K562 (cell line): ENCODE data around the gene CXXC1. TPM values are rescaled to one million over a fixed set of nuclear protein-coding genes. Genes with fewer than 3 reads are reported as not detected.

Experiments used
- ATAC-seq: fragments of 200-7000 bp; cut with Tn5 transposase; 3 replicates; pipeline ENCODE4 v1.9.1; 2020; ENCODE audit warnings: moderate library complexity
- BruUV-seq: library from RNA; stranded (reverse); fragments of 400-500 nt; replicated peaks from 2 replicates; lab custom pipeline; 2021; lab: Mats Ljungman, UMichigan
- CTCF ChIA-PET: fragments of 300-600 bp; formaldehyde crosslinking; extraction: SDS; loops from one replicate; lab custom pipeline; 2021; ENCODE audit warnings: low intra/inter-chr PET ratio; lab: Yijun Ruan, JAX
- POLR2A ChIA-PET: fragments of 300-600, 350-650 bp; sonication (Branson Sonifier 250); formaldehyde crosslinking; extraction: SDS; loops from one replicate; lab custom pipeline; 2021; ENCODE audit warnings: antibody characterized with exemption, inconsistent platforms; lab: Yijun Ruan, JAX
- DNase-seq, 4 experiments: peaks; one replicate each; pipeline versions ENCODE4 v3.0.0 to v3.0.0-alpha.2; 2011 to 2018; ENCODE audit warnings: low spot score in 3 of 4, mixed read lengths in 3 of 4; ENCODE audit errors: extremely low read depth in 1 of 4
- FAIRE-seq: peaks from 2 replicates; lab custom pipeline; 2011; peaks lifted over from hg19 to GRCh38; lab: Jason Lieb, UNC
- H2AFZ ChIP-seq: 2 replicates; pipeline ENCODE4 v1.6.0; 2011; ENCODE audit warnings: low read depth, low read length, control low read depth, inconsistent platforms
- H3K27ac ChIP-seq: fragments of 200-600 bp; 3 replicates; pipeline ENCODE4 v1.8.0; 2011; ENCODE audit warnings: low read depth, mild to moderate bottlenecking, control low read depth, inconsistent platforms, low read length, moderate library complexity, mixed read lengths; ENCODE audit errors: extremely low read depth
- H3K27me3 ChIP-seq, 2 experiments: fragments of 300-600 bp in 1 of 2; 2 replicates in 1 of 2; 3 replicates in 1 of 2; pipeline versions ENCODE4 v1.6.0 to v1.8.0; 2011; ENCODE audit warnings: inconsistent platforms in 2 of 2, low read length in 2 of 2, mild to moderate bottlenecking in 1 of 2, mixed read lengths in 1 of 2, moderate library complexity in 1 of 2; ENCODE audit not compliant: control insufficient read depth in 2 of 2, insufficient read depth in 2 of 2
- H3K36me3 ChIP-seq: fragments of 300-600 bp; 3 replicates; pipeline ENCODE4 v1.8.0; 2011; ENCODE audit warnings: mild to moderate bottlenecking, low read length, inconsistent platforms; ENCODE audit not compliant: control insufficient read depth, insufficient read depth
- H3K4me1 ChIP-seq, 2 experiments: fragments of 200-600 bp in 1 of 2; replicated peaks in 1 of 2; 2 replicates in 1 of 2; 3 replicates in 1 of 2; pipeline versions ENCODE4 v1.5.1 to v1.8.0; 2011; ENCODE audit warnings: inconsistent platforms in 2 of 2, low read length in 2 of 2, mild to moderate bottlenecking in 1 of 2, mixed read lengths in 1 of 2, moderate library complexity in 1 of 2; ENCODE audit not compliant: control insufficient read depth in 2 of 2, insufficient read depth in 2 of 2
- H3K4me2 ChIP-seq: 2 replicates; pipeline ENCODE4 v1.6.1; 2011; ENCODE audit warnings: low read length, control low read depth, inconsistent platforms, mixed read lengths; ENCODE audit not compliant: insufficient read depth
- H3K4me3 ChIP-seq: fragments of 200-600 bp; sonication (generic), shearing (Covaris generic); 2 replicates; pipeline ENCODE4 v1.5.1; 2016; ENCODE audit warnings: control low read depth, inconsistent platforms
- H3K79me2 ChIP-seq: fragments of 200-600 bp; 3 replicates; pipeline ENCODE4 v1.8.0; 2011; ENCODE audit warnings: low read length, inconsistent platforms; ENCODE audit not compliant: control insufficient read depth, insufficient read depth
- H3K9ac ChIP-seq, 2 experiments: 2 replicates each; pipeline versions ENCODE4 v1.6.0 to v1.6.1; 2011; ENCODE audit warnings: low read depth in 2 of 2, low read length in 2 of 2, control low read depth in 1 of 2, inconsistent platforms in 1 of 2, mild to moderate bottlenecking in 1 of 2, mixed read lengths in 1 of 2; ENCODE audit not compliant: insufficient read depth in 1 of 2
- H3K9me1 ChIP-seq: one replicate; pipeline ENCODE4 v1.6.0; 2011; ENCODE audit warnings: inconsistent platforms, mild to moderate bottlenecking, low read length, moderate library complexity; ENCODE audit not compliant: control insufficient read depth, insufficient read depth
- H3K9me3 ChIP-seq: replicated peaks from 2 replicates; pipeline ENCODE4 v1.5.1; 2011; ENCODE audit warnings: low read depth, low read length, inconsistent platforms; ENCODE audit not compliant: control insufficient read depth, insufficient read depth
- H4K20me1 ChIP-seq: replicated peaks from 2 replicates; pipeline ENCODE4 v1.6.1; 2011; ENCODE audit warnings: low read length, inconsistent platforms, mixed read lengths; ENCODE audit not compliant: control insufficient read depth, insufficient read depth
- CLOCK ChIP-seq: fragments of 250-450 bp; sonication (Bioruptor Pico); IDR thresholded peaks from 2 replicates; pipeline ENCODE4 v1.4.0; 2020; ENCODE audit warnings: mild to moderate bottlenecking, moderate library complexity, borderline replicate concordance
- DDX20 ChIP-seq: fragments of 450-650 bp; IDR thresholded peaks from 2 replicates; pipeline ENCODE4 v1.6.1; 2016; ENCODE audit warnings: missing genetic modification characterization, low read depth, mild to moderate bottlenecking, missing compliant biosample characterization, moderate library complexity
- GABPB1 ChIP-seq: sonication (generic); formaldehyde crosslinking; IDR thresholded peaks from 2 replicates; pipeline ENCODE4 v1.8.0; 2022; ENCODE audit warnings: mild to moderate bottlenecking, missing genetic modification reagents
- HOXB6 ChIP-seq: fragments of 250-450 bp; sonication (Bioruptor Pico); IDR thresholded peaks from 2 replicates; pipeline ENCODE4 v1.5.1; 2022; ENCODE audit warnings: mild to moderate bottlenecking, borderline replicate concordance
- ZFX ChIP-seq: sonication (generic); formaldehyde crosslinking; IDR thresholded peaks from 2 replicates; pipeline ENCODE4 v1.8.0; 2022; ENCODE audit warnings: mild to moderate bottlenecking, missing genetic modification reagents, moderate library complexity
- ZNF197 ChIP-seq: fragments of 200-800 bp; sonication (Bioruptor generic); IDR thresholded peaks from 2 replicates; pipeline ENCODE4 v1.6.1; 2016; ENCODE audit warnings: low read depth, missing genetic modification characterization, missing compliant biosample characterization
- ZNF518B ChIP-seq: fragments of 250-450 bp; sonication (Bioruptor Pico); IDR thresholded peaks from 2 replicates; pipeline ENCODE4 v1.5.0; 2021; ENCODE audit warnings: mild to moderate bottlenecking, moderate library complexity
- WGBS: fragments of 100-300 bp; shearing (Covaris generic); methylation state at CpG from one replicate; pipeline ENCODE4 v1.1.6; 2016; ENCODE audit warnings: low coverage, mixed read lengths; ENCODE audit not compliant: insufficient coverage; ENCODE audit errors: missing lambda C conversion rate; 5-methylcytosine and 5-hydroxymethylcytosine counted together
- in situ Hi-C: fragments of 300-500 bp; cut with MboI; formaldehyde crosslinking; loops from 4 replicates; pipeline ENCODE4 v1.15.0; 2018; ENCODE audit warnings: inconsistent platforms, mixed read lengths
- intact Hi-C: fragments of 100-400 bp; cut with micrococcal nuclease; formaldehyde crosslinking; loops from 2 replicates; pipeline ENCODE4 v1.14.2; 2022
- polyA plus RNA-seq, 8 experiments: library from polyadenylated mRNA; depleted of rRNA in 4 of 8; stranded (reverse) in 5 of 8; unstranded in 3 of 8; fragments of >200 nt; fragmentation: Nextera tagmentation in 2 of 8; fragmentation: Illumina TruSeq in 1 of 8; extraction: Ambion mirVana in 2 of 8; extraction: Trizol in 1 of 8; gene quantifications; 2 replicates each; pipeline versions ENCODE4 v1.2.1 to v1.2.3, GENCODE V29; 2011 to 2014; ENCODE audit warnings: inconsistent platforms in 1 of 8, missing spikeins in 1 of 8
- total RNA-seq, 7 experiments: library from RNA; depleted of rRNA in 6 of 7; stranded (reverse); fragments of >200 nt in 6 of 7; fragmentation: Illumina TruSeq in 2 of 7; extraction: Trizol in 2 of 7; gene quantifications; 2 replicates each; pipeline versions ENCODE4 v1.2.1 to v1.2.3, GENCODE V29; 2011 to 2021; ENCODE audit warnings: low replicate concordance in 1 of 7

The CXXC1 gene
- total and polyA plus RNA-seq, 9 of the 15 experiments (the other 6 are each of a cell fraction or from before 2014, with no cell fraction given), result 3.4 to 81.0 (median 34.1) TPM

- ChIA-PET POLR2A (no interaction called here), CTCF (no interaction called here)
- Histone ChIP-seq H2AFZ (no peak overlapping the region), H3K9me3 (no peaks in the 10 kb centered on the region), H3K4me1 (peaks cover 7 to 42% of the 10 kb centered on the region in 2 experiments; a peak in 3 of 5 replicates), H4K20me1 (peaks cover 2% of the 10 kb centered on the region; the same call in 1 of the 2 replicates), H3K9ac (no peak overlapping the region), H3K27ac (no peak overlapping the region), H3K9me1 (no peaks in the 10 kb centered on the region), H3K36me3 (peaks cover 62% of the 10 kb centered on the region; the same call in 2 of the 3 replicates), H3K27me3 (no peaks in the 10 kb centered on the region), H3K4me2 (no peak overlapping the region), H3K4me3 (no peak overlapping the region), H3K79me2 (peaks cover 44% of the 10 kb centered on the region)
- in situ Hi-C loops, result no loop called here
- DNase-seq, result no peak
- FAIRE-seq, result no peak
- no peak for ATAC-seq
- intact Hi-C loops, result no loop called here
- BruUV-seq, result no TSS peak
- TF ChIP-seq HOXB6 (CRISPR knock-in tag) (no peak), GABPB1 (CRISPR knock-in tag) (no peak), ZNF197 (CRISPR knock-in tag) (no peak), ZNF518B (no peak), DDX20 (tag) (no peak), ZFX (CRISPR knock-in tag) (no peak), CLOCK (CRISPR knock-in tag) (no peak)
- WGBS, result 96% methylated on average over 22 of the region's 29 CpGs
These were observed 3.9 kb downstream of the CXXC1 start for GRCh38 chr18:50283469-50284209.
